ENCODE data around the gene ITPKB.
"Not testable (repeated sequence)": the region's sequence is repeated elsewhere in the genome, so short reads cannot be mapped to it uniquely, and the experiment has no call there.

ITPKB gene

GRCh38 chr1:226634611-226635246 is 104.4 kb downstream of the ITPKB start:
- no peak for DNase-seq

- no peak for DNase-seq
Measured at GRCh38 chr1:226634166-226634588, 104.9 kb downstream of the ITPKB start.

- DNase-seq: no peak
Measured at GRCh38 chr1:226633541-226634165, 105.4 kb downstream of the ITPKB start.

GRCh38 chr1:226632922-226633351 is 106.1 kb downstream of the ITPKB start:
- no peak for DNase-seq

GRCh38 chr1:226632169-226632879 is 106.8 kb downstream of the ITPKB start:
- DNase-seq: no peak

- no peak for DNase-seq
Measured at GRCh38 chr1:226631229-226632000, 107.7 kb downstream of the ITPKB start.

GRCh38 chr1:226630592-226630991 is 108.5 kb downstream of the ITPKB start:
- DNase-seq: no peak

- no peak for DNase-seq
Measured at GRCh38 chr1:226629896-226630550, 109.1 kb downstream of the ITPKB start.

GRCh38 chr1:226629210-226629895 is 109.7 kb downstream of the ITPKB start:
- DNase-seq: no peak

GRCh38 chr1:226628612-226629155 is 110.4 kb downstream of the ITPKB start:
- DNase-seq: no peak

- no peak for DNase-seq
Measured at GRCh38 chr1:226627924-226628611, 111.0 kb downstream of the ITPKB start.

GRCh38 chr1:226627050-226627755 is 111.9 kb downstream of the ITPKB start:
- DNase-seq: no peak

GRCh38 chr1:226626577-226626956 is 112.5 kb downstream of the ITPKB start:
- DNase-seq: no peak

GRCh38 chr1:226625832-226626576 is 113.1 kb downstream of the ITPKB start:
- no peak for DNase-seq

GRCh38 chr1:226625326-226625725 is 113.8 kb downstream of the ITPKB start:
- no peak for DNase-seq

- no peak for DNase-seq
Measured at GRCh38 chr1:226624526-226624925, 114.6 kb downstream of the ITPKB start.

GRCh38 chr1:226622012-226622411 is 117.1 kb downstream of the ITPKB start:
- DNase-seq: no peak

GRCh38 chr1:226619031-226619430 is 120.1 kb downstream of the ITPKB start:
- DNase-seq: no peak

- DNase-seq: no peak
Measured at GRCh38 chr1:226618380-226618779, 120.7 kb downstream of the ITPKB start.

- DNase-seq: not testable (repeated sequence)
Measured at GRCh38 chr1:226617719-226618118, 121.4 kb downstream of the ITPKB start.

Data from cortex of kidney (tissue), 1 donor.